B cell (primary cell): ENCODE measurements around the gene ST6GALNAC5. TPM values are rescaled to one million over a fixed set of nuclear protein-coding genes. Genes with fewer than 3 reads are reported as not detected.
"Not testable (repeated sequence)": the region's sequence is repeated elsewhere in the genome, so short reads cannot be mapped to it uniquely, and the experiment has no call there.

Source experiments
- ATAC-seq: fragments of 200-7000 bp; cut with Tn5 transposase; one replicate; pipeline ENCODE4 v1.10.0; 2021; ENCODE audit warnings: low read depth, mild to moderate bottlenecking, moderate number of reproducible peaks, moderate library complexity
- CTCF ChIA-PET: fragments of 350-600 bp; sonication (Branson Sonifier 250); formaldehyde crosslinking; loops from one replicate; lab custom pipeline; 2021; ENCODE audit warnings: antibody characterized with exemption, inconsistent platforms; lab: Charles Lee
- POLR2A ChIA-PET: fragments of 350-600 bp; sonication (Branson Sonifier 250); formaldehyde crosslinking; loops from one replicate; lab custom pipeline; 2021; ENCODE audit warnings: antibody characterized with exemption; lab: Charles Lee
- DNase-seq: peaks from one replicate; pipeline ENCODE4 v3.0.0; 2013
- H2AFZ ChIP-seq: 2 replicates; pipeline ENCODE4 v1.6.1; 2012; ENCODE audit warnings: mild to moderate bottlenecking, low read depth, low read length; ENCODE audit not compliant: insufficient read depth, poor library complexity, severe bottlenecking
- H3K27ac ChIP-seq, 2 donors: 1 replicate in 1 of 2; 2 replicates in 1 of 2; pipeline ENCODE4 v1.5.1; 2012 to 2013; ENCODE audit warnings: low read length in 2 of 2, mild to moderate bottlenecking in 2 of 2, moderate library complexity in 1 of 2
- H3K27me3 ChIP-seq, 4 experiments: fragments of 200-600 bp in 1 of 4; sonication (generic) in 1 of 4; replicated peaks in 1 of 4; 1 replicate in 2 of 4; 2 replicates in 2 of 4; pipeline versions ENCODE4 v1.6.1 to v1.7.0; 2013 to 2016; ENCODE audit warnings: low read length in 3 of 4, mild to moderate bottlenecking in 2 of 4, mixed read lengths in 1 of 4, moderate library complexity in 1 of 4; ENCODE audit not compliant: insufficient read depth in 4 of 4, control insufficient read depth in 3 of 4; ENCODE audit errors: control extremely low read depth in 1 of 4
- H3K36me3 ChIP-seq, 2 experiments: replicated peaks in 1 of 2; 1 replicate in 1 of 2; 2 replicates in 1 of 2; pipeline versions ENCODE4 v1.6.1 to v1.7.1; 2013; ENCODE audit warnings: low read length in 1 of 2; ENCODE audit not compliant: insufficient read depth in 2 of 2, control insufficient read depth in 1 of 2; ENCODE audit errors: control extremely low read depth in 1 of 2, extremely low read depth in 1 of 2
- H3K4me1 ChIP-seq, 2 donors: fragments of 200-600 bp in 1 of 2; sonication (generic) in 1 of 2; 1 replicate in 1 of 2; 2 replicates in 1 of 2; pipeline versions ENCODE4 v1.5.1 to v1.6.1; 2013 to 2017; ENCODE audit warnings: low read length in 2 of 2; ENCODE audit not compliant: control insufficient read depth in 2 of 2, insufficient read depth in 2 of 2
- H3K4me2 ChIP-seq: replicated peaks from 2 replicates; pipeline ENCODE3; 2012; ENCODE audit warnings: mild to moderate bottlenecking, low read depth, low read length; ENCODE audit not compliant: poor library complexity, severe bottlenecking
- H3K4me3 ChIP-seq, 5 experiments: fragments of 200-600 bp in 1 of 5; sonication (generic) in 1 of 5; 1 replicate in 3 of 5; 2 replicates in 2 of 5; pipeline versions ENCODE4 v1.5.1 to v1.7.0; 2011 to 2016; ENCODE audit warnings: low read length in 4 of 5, mild to moderate bottlenecking in 4 of 5, low read depth in 2 of 5, control low read depth in 1 of 5, moderate library complexity in 1 of 5; ENCODE audit not compliant: insufficient read depth in 1 of 5; ENCODE audit errors: control extremely low read depth in 1 of 5, extremely low read depth in 1 of 5
- H3K79me2 ChIP-seq: fragments of 200-600 bp; sonication (generic); one replicate; pipeline ENCODE4 v1.6.0; 2016; ENCODE audit warnings: low read length; ENCODE audit not compliant: control insufficient read depth, insufficient read depth
- H3K9ac ChIP-seq: fragments of 200-600 bp; sonication (generic); 2 replicates; pipeline ENCODE4 v1.6.1; 2017; ENCODE audit warnings: mild to moderate bottlenecking, low read length, moderate library complexity
- H3K9me3 ChIP-seq, 3 donors: one replicate each; pipeline versions ENCODE4 v1.6.1 to v1.7.1; 2013; ENCODE audit warnings: low read length in 2 of 3; ENCODE audit not compliant: control insufficient read depth in 2 of 3, insufficient read depth in 1 of 3; ENCODE audit errors: control extremely low read depth in 1 of 3
- H4K20me1 ChIP-seq: 2 replicates; pipeline ENCODE4 v1.6.0; 2012; ENCODE audit warnings: mild to moderate bottlenecking, low read length; ENCODE audit not compliant: insufficient read depth, control insufficient read depth, poor library complexity, severe bottlenecking
- H3K27ac Mint-ChIP-seq: one replicate; pipeline ENCODE4 v1.8.0; 2021; ENCODE audit warnings: mixed read lengths
- H3K27me3 Mint-ChIP-seq: one replicate; pipeline ENCODE4 v1.8.0; 2021; ENCODE audit warnings: mixed read lengths
- H3K4me1 Mint-ChIP-seq: one replicate; pipeline ENCODE4 v1.8.0; 2021; ENCODE audit warnings: mixed read lengths
- H3K4me3 Mint-ChIP-seq: one replicate; pipeline ENCODE4 v1.8.0; 2021; ENCODE audit warnings: mixed read lengths
- H3K9me3 Mint-ChIP-seq: one replicate; pipeline ENCODE4 v1.8.0; 2022; ENCODE audit warnings: mixed read lengths; ENCODE audit not compliant: insufficient read depth
- EZH2 ChIP-seq: IDR thresholded peaks from 2 replicates; pipeline ENCODE4 v1.6.1; 2012; ENCODE audit warnings: borderline replicate concordance, low read depth, mild to moderate bottlenecking, moderate library complexity, low read length; ENCODE audit not compliant: insufficient read depth, poor library complexity, severe bottlenecking
- WGBS: methylation state at CpG from one replicate; pipeline ENCODE4 v1.1.5; 2013; ENCODE audit warnings: missing lambda C conversion rate; ENCODE audit not compliant: insufficient coverage; 5-methylcytosine and 5-hydroxymethylcytosine counted together
- intact Hi-C: fragments of 100-400 bp; cut with micrococcal nuclease; formaldehyde crosslinking; loops from one replicate; pipeline ENCODE4 v1.10.0; 2022
- polyA plus RNA-seq: library from polyadenylated mRNA; depleted of rRNA; stranded (reverse); fragments of >200 nt; gene quantifications from 2 replicates; pipeline ENCODE4 v1.2.3, GENCODE V29; 2012
- total RNA-seq, 2 donors: library from RNA; stranded (reverse); fragments of 120-200 nt in 1 of 2; gene quantifications; 1 replicate in 1 of 2; 2 replicates in 1 of 2; pipeline versions ENCODE4 v1.2.3 to v1.2.4, GENCODE V29; 2013 to 2022
- TF ChIP-seq, protein P1 (sequence below): fragments of 200-600 bp; IDR thresholded peaks from one replicate; pipeline ENCODE4 v1.8.0; 2022; ENCODE audit warnings: antibody characterized with exemption, mild to moderate bottlenecking

ST6GALNAC5 gene
- total and polyA plus RNA-seq, 2 donors (not counting 1 experiment from before 2014, with no cell fraction given) = not detected

DNA sequence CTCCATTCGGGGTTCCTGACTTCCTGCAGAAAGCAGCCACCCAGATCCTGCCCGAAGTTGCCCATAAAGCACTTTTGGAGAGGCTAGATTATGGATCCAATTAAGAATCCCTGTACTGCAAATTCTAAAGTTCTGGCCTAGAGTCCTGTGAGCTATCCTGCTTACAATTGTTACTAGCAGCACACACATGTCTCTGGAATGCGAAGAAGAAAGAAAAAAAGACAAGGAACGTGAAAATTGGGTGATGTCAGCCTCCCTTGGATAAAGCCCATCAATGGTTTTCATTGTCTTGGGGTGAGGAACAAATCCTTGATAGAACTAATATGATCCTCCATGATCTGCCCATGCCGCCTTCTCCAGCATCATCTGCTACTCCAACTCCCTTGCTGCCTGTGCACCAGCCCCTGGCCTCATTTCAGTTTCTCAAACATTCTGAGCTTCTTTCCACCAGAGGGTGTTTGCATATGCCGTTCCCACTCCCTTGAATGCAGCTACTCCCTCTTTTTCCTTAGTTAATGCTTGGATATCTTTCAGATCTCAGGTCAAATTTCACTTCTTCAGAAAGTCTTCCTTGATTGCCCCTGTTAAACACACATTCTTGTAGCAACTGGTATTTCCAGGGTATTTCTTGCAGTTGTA is 94.0 kb downstream of the ST6GALNAC5 start:
- Histone ChIP-seq H2AFZ (no peak overlapping the region), H3K4me2 (no peak overlapping the region), H3K27ac (no peak overlapping the region), H3K4me1 (no peaks in the 10 kb centered on the region), H3K9ac (no peak overlapping the region), H4K20me1 (no peaks in the 10 kb centered on the region), H3K79me2 (no peaks in the 10 kb centered on the region), H3K36me3 (no peaks in the 10 kb centered on the region), H3K4me3 (no peak overlapping the region), H3K27me3 (no peaks in the 10 kb centered on the region), H3K9me3 (peaks cover 0 to 1% (median 0%) of the 10 kb centered on the region in 3 donors)
- intact Hi-C loops = no loop called here
- Mint-ChIP-seq H3K4me3 (no peak overlapping the region), H3K4me1 (no peaks in the 10 kb centered on the region), H3K27ac (no peak overlapping the region), H3K9me3 (peaks cover 4% of the 10 kb centered on the region), H3K27me3 (no peaks in the 10 kb centered on the region)
- ATAC-seq = no peak
- POLR2A ChIA-PET = no interaction called here
- no peak for DNase-seq
- CTCF ChIA-PET = no interaction called here
- TF ChIP-seq, protein P1, sequence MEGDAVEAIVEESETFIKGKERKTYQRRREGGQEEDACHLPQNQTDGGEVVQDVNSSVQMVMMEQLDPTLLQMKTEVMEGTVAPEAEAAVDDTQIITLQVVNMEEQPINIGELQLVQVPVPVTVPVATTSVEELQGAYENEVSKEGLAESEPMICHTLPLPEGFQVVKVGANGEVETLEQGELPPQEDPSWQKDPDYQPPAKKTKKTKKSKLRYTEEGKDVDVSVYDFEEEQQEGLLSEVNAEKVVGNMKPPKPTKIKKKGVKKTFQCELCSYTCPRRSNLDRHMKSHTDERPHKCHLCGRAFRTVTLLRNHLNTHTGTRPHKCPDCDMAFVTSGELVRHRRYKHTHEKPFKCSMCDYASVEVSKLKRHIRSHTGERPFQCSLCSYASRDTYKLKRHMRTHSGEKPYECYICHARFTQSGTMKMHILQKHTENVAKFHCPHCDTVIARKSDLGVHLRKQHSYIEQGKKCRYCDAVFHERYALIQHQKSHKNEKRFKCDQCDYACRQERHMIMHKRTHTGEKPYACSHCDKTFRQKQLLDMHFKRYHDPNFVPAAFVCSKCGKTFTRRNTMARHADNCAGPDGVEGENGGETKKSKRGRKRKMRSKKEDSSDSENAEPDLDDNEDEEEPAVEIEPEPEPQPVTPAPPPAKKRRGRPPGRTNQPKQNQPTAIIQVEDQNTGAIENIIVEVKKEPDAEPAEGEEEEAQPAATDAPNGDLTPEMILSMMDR = no peak
- TF ChIP-seq EZH2 = no peak
- WGBS = 82% methylated on average over 4 of the region's 6 CpGs

DNA sequence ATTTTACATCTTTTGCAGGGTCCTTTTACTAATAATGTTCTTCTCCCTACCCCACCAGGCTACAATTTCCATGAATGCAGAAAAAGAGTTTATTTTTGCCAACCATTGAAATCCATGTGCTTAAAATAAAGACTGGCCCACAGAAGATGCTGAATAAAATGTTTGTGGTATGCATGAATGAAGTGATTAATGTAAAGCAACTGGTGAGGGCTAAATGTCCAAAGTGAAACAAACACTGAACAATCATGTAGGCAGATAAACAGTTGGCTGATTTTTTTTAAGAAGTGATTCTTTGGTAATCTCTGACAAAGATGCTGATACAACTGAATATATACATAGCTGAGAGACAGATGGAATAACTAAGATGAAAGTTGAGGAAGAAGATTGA is 94.5 kb downstream of the ST6GALNAC5 start:
- Histone ChIP-seq H3K36me3 (no peaks in the 10 kb centered on the region), H3K79me2 (no peaks in the 10 kb centered on the region), H3K9me3 (peaks cover 0 to 1% (median 0%) of the 10 kb centered on the region in 3 donors), H3K4me2 (no peak overlapping the region), H2AFZ (no peak overlapping the region), H3K4me3 (no peak overlapping the region), H3K9ac (no peak overlapping the region), H3K4me1 (no peaks in the 10 kb centered on the region), H3K27ac (no peak overlapping the region), H4K20me1 (no peaks in the 10 kb centered on the region), H3K27me3 (no peaks in the 10 kb centered on the region)
- Mint-ChIP-seq H3K27ac (no peak overlapping the region), H3K4me3 (no peak overlapping the region), H3K27me3 (no peaks in the 10 kb centered on the region), H3K9me3 (peaks cover 4% of the 10 kb centered on the region), H3K4me1 (no peaks in the 10 kb centered on the region)
- intact Hi-C loops = no loop called here
- ChIA-PET CTCF (no interaction called here), POLR2A (no interaction called here)
- no peak for TF ChIP-seq EZH2
- TF ChIP-seq, protein P1 = no peak
- DNase-seq (no peak), ATAC-seq (no peak)

DNA sequence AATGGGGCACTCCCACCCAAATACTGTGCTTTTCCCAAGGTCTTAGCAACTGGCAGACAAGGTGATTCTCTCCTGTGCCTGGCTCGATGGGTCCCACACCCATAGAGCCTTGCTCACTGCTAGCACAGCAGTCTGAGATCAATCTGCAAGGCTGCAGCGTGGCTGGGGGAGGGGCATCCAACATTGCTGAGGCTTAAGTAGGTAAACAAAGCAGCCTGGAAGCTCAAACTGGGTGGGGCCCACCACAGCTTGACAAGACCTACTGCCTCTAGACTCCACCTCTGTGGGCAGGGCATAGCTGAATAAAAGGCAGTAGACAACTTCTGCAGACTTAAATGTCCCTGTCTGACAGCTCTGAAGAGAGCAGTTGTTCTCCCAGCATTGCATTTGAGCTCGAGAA is 114.0 kb downstream of the ST6GALNAC5 start:
- not testable (repeated sequence) for H3K27ac Mint-ChIP-seq

More for the DNA sequence above, 114.0 kb downstream of the ST6GALNAC5 start:
- H3K36me3 ChIP-seq, H3K9me3 Mint-ChIP-seq, H3K4me1 Mint-ChIP-seq, H4K20me1 ChIP-seq, POLR2A ChIA-PET, H3K4me3 ChIP-seq, H3K79me2 ChIP-seq, H3K4me1 ChIP-seq, H3K27ac ChIP-seq, intact Hi-C loops, H3K9me3 ChIP-seq, ATAC-seq, H3K27me3 Mint-ChIP-seq, H3K4me3 Mint-ChIP-seq, DNase-seq, H3K4me2 ChIP-seq, H3K27me3 ChIP-seq, H3K9ac ChIP-seq, CTCF ChIA-PET, H2AFZ ChIP-seq: not testable (repeated sequence)
- 68% methylated on average over 2 of the region's 3 CpGs for whole genome bisulfite sequencing
